Measurements from ENCODE around the gene CEP164.

Gene CEP164

DNA sequence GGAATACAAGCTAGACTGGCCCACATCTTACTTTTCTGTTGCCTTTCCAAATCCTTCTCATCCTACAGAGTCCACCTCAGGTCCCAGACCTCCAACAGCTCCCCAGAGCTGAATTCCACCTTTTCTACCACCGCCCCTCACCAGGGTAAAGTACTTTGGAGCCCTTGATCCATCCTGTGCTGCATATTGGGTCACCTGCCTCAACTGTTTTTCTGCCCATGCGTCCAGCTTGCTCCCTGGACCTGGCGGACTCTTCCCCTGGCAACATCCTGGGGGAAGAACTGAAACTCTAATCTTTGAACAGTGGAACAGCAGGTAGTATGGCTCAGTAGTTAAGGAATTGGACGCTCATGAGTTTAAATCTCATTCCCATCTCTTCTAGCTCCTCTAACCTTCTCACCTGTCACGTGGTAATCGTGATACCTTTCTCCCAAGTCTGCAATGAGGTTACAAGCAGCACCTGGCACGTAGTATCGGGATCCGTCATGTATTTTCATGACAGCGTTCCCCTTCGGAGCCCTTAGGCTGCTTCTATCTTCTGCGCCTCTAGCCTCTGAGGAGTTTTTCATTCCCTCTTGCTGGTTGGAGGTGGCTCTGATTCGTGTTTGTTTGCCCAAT lies 98.1 kb downstream of the CEP164 start:
- Histone ChIP-seq H3K4me3 (IDR thresholded peaks at IDR 0.05; ENCODE audit: insufficient read depth, low read depth, low read length) (no peak overlapping the region), H3K79me2 (ENCODE audit: insufficient read depth, low read depth) (no peaks in the 10 kb centered on the region), H2AFZ (ENCODE audit: low read depth) (no peak overlapping the region), H3K9ac (no peak overlapping the region), H3K4me1 (ENCODE audit: low read depth, poor library complexity, severe bottlenecking) (no peaks in the 10 kb centered on the region), H3K27ac (no peak overlapping the region), H3K4me2 (no peak overlapping the region), H4K20me1 (ENCODE audit: insufficient read depth) (no peaks in the 10 kb centered on the region), H3K27me3 (ENCODE audit: insufficient read depth, low read depth) (no peaks in the 10 kb centered on the region), H3K36me3 (ENCODE audit: insufficient read depth) (no peaks in the 10 kb centered on the region)
- TF ChIP-seq, protein P1, sequence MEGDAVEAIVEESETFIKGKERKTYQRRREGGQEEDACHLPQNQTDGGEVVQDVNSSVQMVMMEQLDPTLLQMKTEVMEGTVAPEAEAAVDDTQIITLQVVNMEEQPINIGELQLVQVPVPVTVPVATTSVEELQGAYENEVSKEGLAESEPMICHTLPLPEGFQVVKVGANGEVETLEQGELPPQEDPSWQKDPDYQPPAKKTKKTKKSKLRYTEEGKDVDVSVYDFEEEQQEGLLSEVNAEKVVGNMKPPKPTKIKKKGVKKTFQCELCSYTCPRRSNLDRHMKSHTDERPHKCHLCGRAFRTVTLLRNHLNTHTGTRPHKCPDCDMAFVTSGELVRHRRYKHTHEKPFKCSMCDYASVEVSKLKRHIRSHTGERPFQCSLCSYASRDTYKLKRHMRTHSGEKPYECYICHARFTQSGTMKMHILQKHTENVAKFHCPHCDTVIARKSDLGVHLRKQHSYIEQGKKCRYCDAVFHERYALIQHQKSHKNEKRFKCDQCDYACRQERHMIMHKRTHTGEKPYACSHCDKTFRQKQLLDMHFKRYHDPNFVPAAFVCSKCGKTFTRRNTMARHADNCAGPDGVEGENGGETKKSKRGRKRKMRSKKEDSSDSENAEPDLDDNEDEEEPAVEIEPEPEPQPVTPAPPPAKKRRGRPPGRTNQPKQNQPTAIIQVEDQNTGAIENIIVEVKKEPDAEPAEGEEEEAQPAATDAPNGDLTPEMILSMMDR (conservative IDR thresholded peaks at IDR 0.05; ENCODE audit: low read depth, low read length): no peak

DNA sequence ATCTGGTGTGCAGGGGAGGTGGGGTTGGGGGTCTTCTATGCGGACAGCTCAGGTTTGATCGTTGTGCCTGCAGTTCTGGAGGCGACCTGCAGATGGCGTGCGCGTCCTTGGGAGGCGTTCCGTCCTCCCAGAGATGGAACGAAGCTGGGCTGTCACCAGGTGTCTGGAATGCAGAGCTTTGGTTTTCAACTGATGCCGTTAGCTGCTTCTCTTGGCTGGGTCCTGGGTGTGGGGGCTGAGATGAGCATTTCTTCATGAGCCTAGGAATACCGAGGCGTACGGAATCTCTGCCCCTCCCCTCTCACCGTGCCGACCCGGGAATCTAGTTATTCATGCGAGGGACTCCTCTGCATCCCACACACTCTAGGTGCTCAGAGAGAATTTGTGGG lies 98.6 kb downstream of the CEP164 start:
- Histone ChIP-seq H3K36me3 (ENCODE audit: insufficient read depth) (no peaks in the 10 kb centered on the region), H3K4me1 (ENCODE audit: low read depth, poor library complexity, severe bottlenecking) (no peaks in the 10 kb centered on the region), H3K27me3 (ENCODE audit: insufficient read depth, low read depth) (no peaks in the 10 kb centered on the region), H4K20me1 (ENCODE audit: insufficient read depth) (no peaks in the 10 kb centered on the region), H3K9ac (no peak overlapping the region), H2AFZ (ENCODE audit: low read depth) (no peak overlapping the region), H3K4me3 (IDR thresholded peaks at IDR 0.05; ENCODE audit: insufficient read depth, low read depth, low read length) (no peak overlapping the region), H3K27ac (no peak overlapping the region), H3K4me2 (no peak overlapping the region), H3K79me2 (ENCODE audit: insufficient read depth, low read depth) (no peaks in the 10 kb centered on the region)
- TF ChIP-seq, protein P1 (conservative IDR thresholded peaks at IDR 0.05; ENCODE audit: low read depth, low read length): peak; percentile 89

DNA sequence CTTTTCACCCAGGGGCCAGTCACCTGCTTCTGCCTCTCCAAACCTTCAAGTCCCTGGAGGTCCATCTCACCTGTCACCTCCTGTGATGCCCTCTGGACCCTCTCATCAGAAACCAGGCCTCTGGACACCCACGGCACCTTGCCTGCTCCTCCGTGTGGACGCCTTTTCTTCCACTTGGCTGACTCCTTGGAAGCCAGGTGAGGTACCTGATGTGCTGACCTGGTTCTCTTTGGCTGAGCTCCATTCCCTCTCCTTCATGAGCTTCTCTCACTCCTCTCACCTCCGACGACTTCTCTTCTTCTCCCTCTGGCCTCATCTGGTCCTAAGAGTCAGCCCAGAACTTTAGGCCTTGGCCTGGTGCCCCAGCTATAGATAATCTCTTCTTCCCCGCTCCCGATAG lies 99.3 kb downstream of the CEP164 start:
- TF ChIP-seq, protein P1 (conservative IDR thresholded peaks at IDR 0.05; ENCODE audit: low read depth, low read length): no peak
- Histone ChIP-seq H4K20me1 (ENCODE audit: insufficient read depth) (no peaks in the 10 kb centered on the region), H3K4me1 (ENCODE audit: low read depth, poor library complexity, severe bottlenecking) (no peaks in the 10 kb centered on the region), H3K27me3 (ENCODE audit: insufficient read depth, low read depth) (no peaks in the 10 kb centered on the region), H3K4me2 (no peak overlapping the region), H3K9ac (no peak overlapping the region), H3K4me3 (IDR thresholded peaks at IDR 0.05; ENCODE audit: insufficient read depth, low read depth, low read length) (no peak overlapping the region), H3K36me3 (ENCODE audit: insufficient read depth) (no peaks in the 10 kb centered on the region), H3K27ac (no peak overlapping the region), H2AFZ (ENCODE audit: low read depth) (no peak overlapping the region), H3K79me2 (ENCODE audit: insufficient read depth, low read depth) (no peaks in the 10 kb centered on the region)

DNA sequence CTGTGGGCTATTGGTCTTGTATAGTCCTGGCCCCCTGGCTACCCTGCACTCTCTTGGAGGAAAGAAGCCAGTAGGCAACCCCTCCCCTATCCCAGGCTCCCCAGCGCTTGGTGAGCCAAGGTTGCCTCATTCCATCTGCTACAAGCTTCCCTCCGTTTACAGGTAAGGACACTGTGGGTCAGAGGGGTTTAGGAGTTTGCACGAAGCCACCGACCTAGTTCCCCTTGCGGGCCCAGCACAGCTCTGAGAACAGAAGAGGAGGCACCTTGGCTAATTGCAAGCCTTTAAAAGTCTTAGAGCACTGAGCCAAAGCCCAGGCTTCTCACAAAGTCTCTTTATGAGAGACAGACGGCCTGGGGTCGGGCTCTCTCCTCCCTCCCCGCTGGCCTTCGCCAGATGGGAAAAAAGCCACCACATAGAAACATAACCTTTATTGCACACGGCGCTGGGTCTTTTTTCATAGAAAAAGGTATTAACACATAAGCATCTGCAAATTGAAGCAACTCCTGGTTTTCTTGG lies 99.8 kb downstream of the CEP164 start:
- H3K79me2 ChIP-seq (ENCODE audit: insufficient read depth, low read depth): no peaks in the 10 kb centered on the region
- no peak overlapping the region for H3K4me3 ChIP-seq (IDR thresholded peaks at IDR 0.05; ENCODE audit: insufficient read depth, low read depth, low read length)

More for the DNA sequence above, 99.8 kb downstream of the CEP164 start:
- Histone ChIP-seq H3K27ac (no peak overlapping the region), H3K27me3 (ENCODE audit: insufficient read depth, low read depth) (no peaks in the 10 kb centered on the region), H3K4me2 (no peak overlapping the region), H3K36me3 (ENCODE audit: insufficient read depth) (no peaks in the 10 kb centered on the region), H3K4me1 (ENCODE audit: low read depth, poor library complexity, severe bottlenecking) (no peaks in the 10 kb centered on the region), H4K20me1 (ENCODE audit: insufficient read depth) (no peaks in the 10 kb centered on the region), H3K9ac (no peak overlapping the region), H2AFZ (ENCODE audit: low read depth) (no peak overlapping the region)
- TF ChIP-seq, protein P1 (conservative IDR thresholded peaks at IDR 0.05; ENCODE audit: low read depth, low read length): no peak

All from KMS-11 (cell line).